Heart left ventricle (tissue), 16 donors: ENCODE data around the gene MEPE. TPM values are rescaled to one million over a fixed set of nuclear protein-coding genes. Genes with fewer than 3 reads are reported as not detected.
"Not testable (repeated sequence)": the region's sequence is repeated elsewhere in the genome, so short reads cannot be mapped to it uniquely, and the experiment has no call there.

Experiments used
- ATAC-seq, 4 donors: fragments of 200-7000 bp; cut with Tn5 transposase; one replicate each; pipeline ENCODE4 v1.9.1; 2020 to 2022; ENCODE audit warnings: moderate library complexity in 4 of 4, mild to moderate bottlenecking in 3 of 4, moderate number of reproducible peaks in 1 of 4
- DNase-seq, 5 donors: peaks; one replicate each; pipeline ENCODE4 v3.0.0-alpha.2; 2020
- H3K27ac ChIP-seq, 12 donors: fragments of 200-600 bp; sonication (generic) in 4 of 12; one replicate each; pipeline versions ENCODE4 v1.5.0 to v1.8.0; 2016 to 2022; ENCODE audit warnings: mild to moderate bottlenecking in 2 of 12
- H3K27me3 ChIP-seq, 9 donors: fragments of 200-600 bp; sonication (generic) in 2 of 9; one replicate each; pipeline versions ENCODE4 v1.5.1 to v1.8.0; 2016 to 2022; ENCODE audit warnings: mild to moderate bottlenecking in 3 of 9
- H3K36me3 ChIP-seq, 9 donors: fragments of 200-600 bp; sonication (generic) in 2 of 9; one replicate each; pipeline versions ENCODE4 v1.5.0 to v1.8.0; 2018 to 2022; ENCODE audit warnings: mild to moderate bottlenecking in 2 of 9
- H3K4me1 ChIP-seq, 12 donors: fragments of 200-600 bp; sonication (generic) in 4 of 12; one replicate each; pipeline versions ENCODE4 v1.5.0 to v1.8.0; 2016 to 2022; ENCODE audit warnings: mild to moderate bottlenecking in 3 of 12
- H3K4me3 ChIP-seq, 12 donors: fragments of 200-600 bp; sonication (generic) in 4 of 12; one replicate each; pipeline versions ENCODE4 v1.5.0 to v1.8.0; 2017 to 2022; ENCODE audit warnings: mild to moderate bottlenecking in 9 of 12, moderate library complexity in 4 of 12
- H3K9me3 ChIP-seq, 12 donors: fragments of 200-600 bp; sonication (generic) in 4 of 12; one replicate each; pipeline versions ENCODE4 v1.5.0 to v1.8.0; 2016 to 2022; ENCODE audit warnings: mild to moderate bottlenecking in 1 of 12
- CTCF ChIP-seq, 12 donors: fragments of 200-600 bp; sonication (generic) in 4 of 12; IDR thresholded peaks; one replicate each; pipeline versions ENCODE4 v1.5.0 to v1.8.0; 2018 to 2022; ENCODE audit warnings: antibody characterized with exemption in 12 of 12, mild to moderate bottlenecking in 5 of 12
- POLR2A ChIP-seq, 2 donors: fragments of 450-650 bp; IDR thresholded peaks; one replicate each; pipeline ENCODE4 v1.6.1; 2017; ENCODE audit warnings: antibody characterized with exemption in 2 of 2, mild to moderate bottlenecking in 2 of 2, moderate library complexity in 2 of 2
- WGBS, 4 donors: extraction: QIAGEN DNeasy Blood & Tissue Kit in 2 of 4; methylation state at CpG; one replicate each; pipeline versions ENCODE4 v1.1.5 to v1.1.7; 2013 to 2018; 5-methylcytosine and 5-hydroxymethylcytosine counted together
- intact Hi-C, 10 donors: fragments of 100-400 bp; cut with DNase I; formaldehyde crosslinking; loops; one replicate each; pipeline versions ENCODE4 v1.11.1 to v1.14.2; 2022
- polyA plus RNA-seq, 2 donors: library from polyadenylated mRNA; stranded (reverse); fragments of 200-250 nt; gene quantifications; one replicate each; pipeline ENCODE4 v1.2.3, GENCODE V29; 2013
- total RNA-seq, 9 donors: library from RNA; depleted of rRNA in 2 of 9; stranded (reverse); fragments of >200 nt in 2 of 9; fragmentation: NEBNext Ultra II Directional in 3 of 9; extraction: Animal tissue kit (Norgen Biotek cat#: 25700) in 3 of 9; gene quantifications; one replicate each; pipeline versions ENCODE4 v1.1.0 to v1.2.4, GENCODE V29; 2016 to 2023
- donor health status: ischemic (EF 13 %, LVEDD 7.1; RV severe dilation, severe dysfunction).
- donor health status: healthy with polysubstance abuse.
- donor health status: DM: no; HTN: yes; CAD: no.
- donor health status: DM: no; HTN: no; CAD: no.
- donor health status: ischemic (EF 25% LVEDD 6.9; RV normal size, moderate dysfunction).
- donor health status: ischemic (EF 25% LVEDD 5.7; RV mildly dilated, moderate dysfunction).
- donor health status: healthy.
- donor health status: DM: yes; HTN: yes; CAD: no.
- donor health status: ischemic (EF 35%, LVEDD 5.7; RV mildly dilated, moderate dysfunction).
- donor health status: nonischemic (EF 11% LVEDD 7.7; RV severe dilation, severe dysfunction).
- donor health status: DM: yes; HTN: yes; CAD: no.
- donor health status: PGD.
- donor health status: ischemic (EF 29% LVEDD 5.4; RV normal size, mild dysfunction).
- donor health status: nonischemic (EF 23%, LVEDD 6.1; RV moderate dilation, normal function).

The MEPE gene
- total and polyA plus RNA-seq, 11 donors, result not detected

- TF ChIP-seq CTCF (IDR thresholded peaks at IDR 0.05), result no peak
- no peak for TF ChIP-seq POLR2A (IDR thresholded peaks at IDR 0.05)
- no peak overlapping the region for H3K27ac ChIP-seq
- H3K4me3 ChIP-seq, result no peak overlapping the region
- intact Hi-C loops, result no loop called here
- H3K36me3 ChIP-seq, result no peaks in the 10 kb centered on the region
- H3K4me1 ChIP-seq, result no peaks in the 10 kb centered on the region
- no peaks in the 10 kb centered on the region for H3K9me3 ChIP-seq
- ATAC-seq (no peak), DNase-seq (no peak)
- H3K27me3 ChIP-seq, result peaks cover 0 to 3% (median 0%) of the 10 kb centered on the region in 9 donors
- WGBS, 4 donors, result 48 to 61% (median 57%) methylated on average over 2 of the region's 2 CpGs
Measured at GRCh38 chr4:87882861-87883260, 50.1 kb downstream of the MEPE start.

- peaks cover 0 to 17% (median 0%) of the 10 kb centered on the region in 12 donors for H3K9me3 ChIP-seq
- 32 to 51% (median 46%) methylated on average over 9 of the region's 9 CpGs for WGBS, 4 donors
- DNase-seq, result no peak
- ATAC-seq, result no peak
- no peaks in the 10 kb centered on the region for H3K36me3 ChIP-seq
- peaks cover 0 to 3% (median 0%) of the 10 kb centered on the region in 9 donors for H3K27me3 ChIP-seq
- H3K4me1 ChIP-seq, result peaks cover 0 to under 1% (median 0%) of the 10 kb centered on the region in 12 donors
- TF ChIP-seq POLR2A (IDR thresholded peaks at IDR 0.05) (no peak), CTCF (IDR thresholded peaks at IDR 0.05) (no peak)
- intact Hi-C loops, result no loop called here
- no peak overlapping the region for H3K27ac ChIP-seq
- no peak overlapping the region for H3K4me3 ChIP-seq
Measured at GRCh38 chr4:87884976-87885549, 52.3 kb downstream of the MEPE start.

- Histone ChIP-seq H3K27ac (no peak overlapping the region), H3K4me3 (no peak overlapping the region), H3K27me3 (peaks cover 0 to 3% (median 0%) of the 10 kb centered on the region in 9 donors), H3K36me3 (no peaks in the 10 kb centered on the region), H3K9me3 (peaks cover 0 to 17% (median 0%) of the 10 kb centered on the region in 12 donors), H3K4me1 (peaks cover 0 to 10% (median 0%) of the 10 kb centered on the region in 12 donors)
- intact Hi-C loops, result no loop called here
- DNase-seq (no peak), ATAC-seq (no peak)
- TF ChIP-seq POLR2A (IDR thresholded peaks at IDR 0.05) (no peak), CTCF (IDR thresholded peaks at IDR 0.05) (no peak)
- WGBS, 4 donors, result 70 to 89% (median 76%) methylated on average over 6 of the region's 6 CpGs
Measured at GRCh38 chr4:87886083-87886482, 53.3 kb downstream of the MEPE start.

GRCh38 chr4:87890753-87891152, 58.0 kb downstream of the MEPE start:
- Histone ChIP-seq H3K4me1 (peaks cover 0 to 15% (median 0%) of the 10 kb centered on the region in 12 donors), H3K9me3 (peaks cover 0 to 17% (median 0%) of the 10 kb centered on the region in 12 donors)
- H3K27ac ChIP-seq, DNase-seq, ATAC-seq, H3K27me3 ChIP-seq, H3K4me3 ChIP-seq, H3K36me3 ChIP-seq, intact Hi-C loops: not testable (repeated sequence)
